ENCODE data around the gene PCIF1. TPM values are rescaled to one million over a fixed set of nuclear protein-coding genes. Genes with fewer than 3 reads are reported as not detected.

PCIF1 gene
- total and polyA plus RNA-seq, 4 donors: 9.2 to 12.4 (median 11.5) TPM

DNA sequence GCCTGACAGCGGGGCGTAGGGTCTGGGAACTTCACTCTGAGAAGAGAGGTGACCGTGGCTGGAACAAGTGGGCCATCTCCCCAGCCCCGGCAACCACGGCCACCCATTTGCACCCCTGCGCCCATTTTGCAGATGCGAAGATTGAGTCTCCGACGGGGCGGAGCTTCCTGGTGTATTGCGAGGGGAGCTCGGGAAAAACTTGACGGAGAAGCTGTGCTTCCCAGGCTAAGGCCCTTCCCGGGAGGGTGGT lies 36.9 kb downstream of the PCIF1 start:
- Histone ChIP-seq H3K4me3 (ENCODE audit: low read depth in 1 of 3, low read length in 3 of 3) (peak overlapping the region; percentile 80 to 92 (median 83)), H3K9me3 (ENCODE audit: control insufficient read depth in 4 of 4, low read length in 3 of 4) (no peaks in the 10 kb centered on the region), H3K27ac (ENCODE audit: low read depth in 1 of 2, low read length in 2 of 2) (peak overlapping the region; percentile 98 to 99), H3K36me3 (ENCODE audit: control insufficient read depth in 4 of 4, insufficient read depth in 3 of 4, low read depth in 1 of 4, low read length in 3 of 4) (peaks cover 4 to 24% (median 16%) of the 10 kb centered on the region in 4 donors), H3K27me3 (ENCODE audit: control insufficient read depth in 4 of 4, insufficient read depth in 4 of 4, low read length in 3 of 4) (no peaks in the 10 kb centered on the region), H3K4me1 (ENCODE audit: control insufficient read depth in 4 of 4, insufficient read depth in 4 of 4, low read length in 3 of 4) (peaks cover 2 to 18% (median 14%) of the 10 kb centered on the region in 4 donors), H3K9ac (ENCODE audit: low read depth in 1 of 2, low read length in 2 of 2) (peak overlapping the region; percentile 57 to 70)
- TF ChIP-seq, protein P1, sequence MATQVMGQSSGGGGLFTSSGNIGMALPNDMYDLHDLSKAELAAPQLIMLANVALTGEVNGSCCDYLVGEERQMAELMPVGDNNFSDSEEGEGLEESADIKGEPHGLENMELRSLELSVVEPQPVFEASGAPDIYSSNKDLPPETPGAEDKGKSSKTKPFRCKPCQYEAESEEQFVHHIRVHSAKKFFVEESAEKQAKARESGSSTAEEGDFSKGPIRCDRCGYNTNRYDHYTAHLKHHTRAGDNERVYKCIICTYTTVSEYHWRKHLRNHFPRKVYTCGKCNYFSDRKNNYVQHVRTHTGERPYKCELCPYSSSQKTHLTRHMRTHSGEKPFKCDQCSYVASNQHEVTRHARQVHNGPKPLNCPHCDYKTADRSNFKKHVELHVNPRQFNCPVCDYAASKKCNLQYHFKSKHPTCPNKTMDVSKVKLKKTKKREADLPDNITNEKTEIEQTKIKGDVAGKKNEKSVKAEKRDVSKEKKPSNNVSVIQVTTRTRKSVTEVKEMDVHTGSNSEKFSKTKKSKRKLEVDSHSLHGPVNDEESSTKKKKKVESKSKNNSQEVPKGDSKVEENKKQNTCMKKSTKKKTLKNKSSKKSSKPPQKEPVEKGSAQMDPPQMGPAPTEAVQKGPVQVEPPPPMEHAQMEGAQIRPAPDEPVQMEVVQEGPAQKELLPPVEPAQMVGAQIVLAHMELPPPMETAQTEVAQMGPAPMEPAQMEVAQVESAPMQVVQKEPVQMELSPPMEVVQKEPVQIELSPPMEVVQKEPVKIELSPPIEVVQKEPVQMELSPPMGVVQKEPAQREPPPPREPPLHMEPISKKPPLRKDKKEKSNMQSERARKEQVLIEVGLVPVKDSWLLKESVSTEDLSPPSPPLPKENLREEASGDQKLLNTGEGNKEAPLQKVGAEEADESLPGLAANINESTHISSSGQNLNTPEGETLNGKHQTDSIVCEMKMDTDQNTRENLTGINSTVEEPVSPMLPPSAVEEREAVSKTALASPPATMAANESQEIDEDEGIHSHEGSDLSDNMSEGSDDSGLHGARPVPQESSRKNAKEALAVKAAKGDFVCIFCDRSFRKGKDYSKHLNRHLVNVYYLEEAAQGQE (IDR thresholded peaks at IDR 0.05): no peak
- TF ChIP-seq, protein P2, sequence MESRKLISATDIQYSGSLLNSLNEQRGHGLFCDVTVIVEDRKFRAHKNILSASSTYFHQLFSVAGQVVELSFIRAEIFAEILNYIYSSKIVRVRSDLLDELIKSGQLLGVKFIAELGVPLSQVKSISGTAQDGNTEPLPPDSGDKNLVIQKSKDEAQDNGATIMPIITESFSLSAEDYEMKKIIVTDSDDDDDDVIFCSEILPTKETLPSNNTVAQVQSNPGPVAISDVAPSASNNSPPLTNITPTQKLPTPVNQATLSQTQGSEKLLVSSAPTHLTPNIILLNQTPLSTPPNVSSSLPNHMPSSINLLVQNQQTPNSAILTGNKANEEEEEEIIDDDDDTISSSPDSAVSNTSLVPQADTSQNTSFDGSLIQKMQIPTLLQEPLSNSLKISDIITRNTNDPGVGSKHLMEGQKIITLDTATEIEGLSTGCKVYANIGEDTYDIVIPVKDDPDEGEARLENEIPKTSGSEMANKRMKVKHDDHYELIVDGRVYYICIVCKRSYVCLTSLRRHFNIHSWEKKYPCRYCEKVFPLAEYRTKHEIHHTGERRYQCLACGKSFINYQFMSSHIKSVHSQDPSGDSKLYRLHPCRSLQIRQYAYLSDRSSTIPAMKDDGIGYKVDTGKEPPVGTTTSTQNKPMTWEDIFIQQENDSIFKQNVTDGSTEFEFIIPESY (IDR thresholded peaks at IDR 0.05): no peak
- TF ChIP-seq GABPA (IDR thresholded peaks at IDR 0.05 in 1 of 2, conservative IDR thresholded peaks at IDR 0.05 in 1 of 2) (no peak), ATF3 (IDR thresholded peaks at IDR 0.05) (no peak), CTCF (IDR thresholded peaks at IDR 0.05; ENCODE audit: low read depth, low read length, missing input control) (no peak), NR2F2 (IDR thresholded peaks at IDR 0.05) (peak; percentile 2)
- DNase-seq (ENCODE audit: low spot score): no peak
- WGBS: 2% methylated on average over 14 of the region's 14 CpGs

GRCh38 chr20:45971675-45972499 lies 37.4 kb downstream of the PCIF1 start, which contains the start of gene ZNF335:
ZNF335 (minus strand) TSS chr20:45972203; CDS start chr20:45971410, 793 bp downstream.
- H3K4me1 ChIP-seq (ENCODE audit: control insufficient read depth in 4 of 4, insufficient read depth in 4 of 4, low read length in 3 of 4): peaks cover 2 to 18% (median 14%) of the 10 kb centered on the region in 4 donors
- peaks cover 4 to 23% (median 15%) of the 10 kb centered on the region in 4 donors for H3K36me3 ChIP-seq (ENCODE audit: control insufficient read depth in 4 of 4, insufficient read depth in 3 of 4, low read depth in 1 of 4, low read length in 3 of 4)
- H3K27ac ChIP-seq (ENCODE audit: low read depth in 1 of 2, low read length in 2 of 2): peak within 1 kb of the TSS; percentile 98 to 99
- H3K4me3 ChIP-seq (ENCODE audit: low read depth in 1 of 3, low read length in 3 of 3): peak within 1 kb of the TSS; percentile 83 to 92 (median 84)
- WGBS: under 1% methylated on average over 72 of the region's 72 CpGs
- peak within 1 kb of the TSS; percentile 57 to 97 for H3K9ac ChIP-seq (ENCODE audit: low read depth in 1 of 2, low read length in 2 of 2)
- H3K27me3 ChIP-seq (ENCODE audit: control insufficient read depth in 4 of 4, insufficient read depth in 4 of 4, low read length in 3 of 4): no peaks in the 10 kb centered on the region
- DNase-seq (ENCODE audit: low spot score): peak; percentile 96
- no peaks in the 10 kb centered on the region for H3K9me3 ChIP-seq (ENCODE audit: control insufficient read depth in 4 of 4, low read length in 3 of 4)
- TF ChIP-seq, protein P1 (IDR thresholded peaks at IDR 0.05): peak; percentile 74
- TF ChIP-seq FOXA2 (IDR thresholded peaks at IDR 0.05) (no peak), YY1 (IDR thresholded peaks at IDR 0.05) (peak; percentile 98), MAX (IDR thresholded peaks at IDR 0.05) (peak; percentile 78), HNF4A (conservative IDR thresholded peaks at IDR 0.05) (peak in 1 of 2 donors; percentile 2), SP1 (IDR thresholded peaks at IDR 0.05) (peak; percentile 68), NR2F2 (IDR thresholded peaks at IDR 0.05) (peak; percentile 53), GABPA (IDR thresholded peaks at IDR 0.05 in 1 of 2, conservative IDR thresholded peaks at IDR 0.05 in 1 of 2) (peak in 1 of 2 donors; percentile 84), EGR1 (IDR thresholded peaks at IDR 0.05; ENCODE audit: low read depth in 2 of 2) (peak; percentile 76 to 86), RXRA (IDR thresholded peaks at IDR 0.05) (peak in 1 of 2 donors; percentile 10), JUND (IDR thresholded peaks at IDR 0.05) (peak; percentile 89 to 97), CTCF (IDR thresholded peaks at IDR 0.05; ENCODE audit: low read depth, low read length, missing input control) (no peak), FOXA1 (IDR thresholded peaks at IDR 0.05) (peak; percentile 4), TAF1 (conservative IDR thresholded peaks at IDR 0.05) (peak; percentile 79)
